Liver (tissue), 3 donors: ENCODE data around the gene TEK.

Experiments
- ATF3 ChIP-seq: IDR thresholded peaks from 2 replicates; pipeline ENCODE4 v1.6.1; 2016; ENCODE audit warnings: antibody characterized with exemption
- CTCF ChIP-seq: fragments of 150-350 bp; IDR thresholded peaks from 2 replicates; pipeline ENCODE4 v1.5.1; 2017; ENCODE audit warnings: improper control_type of control experiment, low read depth, low read length; ENCODE audit not compliant: missing input control
- EGR1 ChIP-seq, 2 donors: IDR thresholded peaks; 2 replicates each; pipeline ENCODE4 v1.6.1; 2016 to 2018; ENCODE audit warnings: antibody characterized with exemption in 2 of 2, low read depth in 2 of 2
- GABPA ChIP-seq, 2 donors: IDR thresholded peaks in 1 of 2; conservative IDR thresholded peaks in 1 of 2; 2 replicates each; pipeline ENCODE4 v1.6.1; 2016; ENCODE audit warnings: antibody characterized with exemption in 2 of 2, mild to moderate bottlenecking in 1 of 2, moderate library complexity in 1 of 2
- JUND ChIP-seq, 2 donors: IDR thresholded peaks; 2 replicates each; pipeline ENCODE4 v1.6.1; 2016; ENCODE audit warnings: antibody characterized with exemption in 2 of 2
- MAX ChIP-seq: IDR thresholded peaks from 2 replicates; pipeline ENCODE4 v1.6.1; 2016; ENCODE audit warnings: antibody characterized with exemption
- NR2F2 ChIP-seq: IDR thresholded peaks from 2 replicates; pipeline ENCODE4 v1.6.1; 2016; ENCODE audit warnings: antibody characterized with exemption
- RAD21 ChIP-seq, 2 donors: IDR thresholded peaks; 2 replicates each; pipeline ENCODE4 v1.6.1; 2016; ENCODE audit warnings: antibody characterized with exemption in 2 of 2, mild to moderate bottlenecking in 2 of 2
- RXRA ChIP-seq, 2 donors: IDR thresholded peaks; 2 replicates each; pipeline ENCODE4 v1.6.1; 2017 to 2018; ENCODE audit warnings: antibody characterized with exemption in 2 of 2, mild to moderate bottlenecking in 1 of 2
- SP1 ChIP-seq: IDR thresholded peaks from 2 replicates; pipeline ENCODE4 v1.6.1; 2018; ENCODE audit warnings: antibody characterized with exemption, mild to moderate bottlenecking
- TAF1 ChIP-seq: conservative IDR thresholded peaks from 2 replicates; pipeline ENCODE4 v1.6.1; 2016; ENCODE audit warnings: antibody characterized with exemption, mild to moderate bottlenecking
- YY1 ChIP-seq: IDR thresholded peaks from 2 replicates; pipeline ENCODE4 v1.6.1; 2016; ENCODE audit warnings: antibody characterized with exemption, mild to moderate bottlenecking
- ZBTB33 ChIP-seq: IDR thresholded peaks from 2 replicates; pipeline ENCODE4 v1.6.1; 2016; ENCODE audit warnings: antibody characterized with exemption
- donor health status: healthy.
- donor health status: healthy.

DNA sequence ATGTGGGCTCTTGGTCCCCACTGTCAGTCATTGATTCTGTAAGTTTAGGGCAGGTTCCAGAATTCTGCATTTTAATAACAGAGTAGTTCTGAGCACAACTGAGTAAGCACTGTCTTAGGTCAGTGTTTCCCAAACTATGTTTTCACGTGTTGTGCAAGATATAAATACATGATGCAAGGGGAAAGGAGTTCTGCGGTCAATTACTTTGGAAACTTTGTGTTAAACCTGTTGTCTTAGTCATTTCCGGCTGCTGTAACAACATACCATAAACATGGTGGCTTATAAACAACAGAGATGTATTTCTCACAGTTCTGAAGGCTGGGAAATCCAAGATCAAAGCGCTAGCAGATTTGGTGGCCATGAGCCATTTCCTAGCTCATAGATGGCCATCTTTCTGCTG is 118.2 kb downstream of the TEK start:
- TF ChIP-seq CTCF, result no peak
- TF ChIP-seq EGR1 (IDR thresholded peaks at IDR 0.05; ENCODE audit: low read depth in 2 of 2), result no peak
- TF ChIP-seq GABPA (IDR thresholded peaks at IDR 0.05 in 1 of 2, conservative IDR thresholded peaks at IDR 0.05 in 1 of 2), result no peak
- no peak for TF ChIP-seq YY1
- TF ChIP-seq RXRA (IDR thresholded peaks at IDR 0.05), result no peak
- TF ChIP-seq RAD21 (IDR thresholded peaks at IDR 0.05), result no peak
- TF ChIP-seq MAX, result no peak
- TF ChIP-seq TAF1, result no peak
- no peak for TF ChIP-seq SP1
- no peak for TF ChIP-seq ATF3
- TF ChIP-seq NR2F2, result no peak
- TF ChIP-seq JUND (IDR thresholded peaks at IDR 0.05), result no peak
- no peak for TF ChIP-seq ZBTB33
